ENCODE results near the gene ZNF467. TPM values are rescaled to one million over a fixed set of nuclear protein-coding genes. Genes with fewer than 3 reads are reported as not detected.
A peak's percentile ranks its signal among the peaks of the same experiment; 100 is the strongest.

ZNF467 gene
- total RNA-seq, 1 experiment from 2014 or later = 11.3 TPM

GRCh38 chr7:149790146-149790548, 16.8 kb upstream of the ZNF467 start:
- no TSS peak for BruUV-seq (replicated peaks)
- intact Hi-C loops (cut with micrococcal nuclease) = no loop called here
- POLR2A ChIA-PET = no interaction called here

More at GRCh38 chr7:149790146-149790548, 16.8 kb upstream of the ZNF467 start:
- Histone ChIP-seq H3K79me2 (ENCODE audit: insufficient read depth, low read length) (no peaks in the 10 kb centered on the region), H3K27ac (ENCODE audit: low read depth, low read length) (no peak overlapping the region), H3K4me1 (ENCODE audit: control insufficient read depth in 1 of 2, insufficient read depth in 2 of 2, low read length in 2 of 2) (peaks cover 0 to 9% of the 10 kb centered on the region in 2 experiments; a peak in 1 of 4 replicates), H3K9me3 (ENCODE audit: control insufficient read depth in 1 of 2, insufficient read depth in 1 of 2, low read depth in 1 of 2, low read length in 2 of 2) (no peaks in the 10 kb centered on the region), H2AFZ (ENCODE audit: low read depth, low read length, poor library complexity, severe bottlenecking) (no peak overlapping the region), H3K9me2 (ENCODE audit: insufficient read depth) (no peaks in the 10 kb centered on the region), H4K20me1 (ENCODE audit: insufficient read depth) (no peaks in the 10 kb centered on the region), H3K27me3 (ENCODE audit: insufficient read depth, low read length) (no peaks in the 10 kb centered on the region), H3K4me3 (replicated peaks in 1 of 2; ENCODE audit: low read depth in 1 of 2, low read length in 2 of 2) (no peak overlapping the region), H3K36me3 (ENCODE audit: control insufficient read depth in 1 of 2, insufficient read depth in 2 of 2, low read length in 2 of 2) (no peaks in the 10 kb centered on the region), H3K4me2 (ENCODE audit: low read length) (peak overlapping the region; percentile 32; the same call in 1 of the 2 replicates), H3K9ac (ENCODE audit: low read length) (no peak overlapping the region)
- peak; percentile 54 for ATAC-seq
- ChIA-PET CTCF (interaction anchor here (1.1 kb wide), 1 partner anchor 60 kb away, joined by 3 read pairs; no protein-coding TSS in a partner anchor), RAD21 (ENCODE audit: low non-redundant PET in 1 of 2, low total read pairs in 2 of 2, uncharacterized antibody in 2 of 2, unreplicated experiment in 2 of 2) (no interaction called here)
- no peak for DNase-seq (ENCODE audit: low read depth, low spot score)
- TF ChIP-seq YY1 (IDR thresholded peaks at IDR 0.05; ENCODE audit: extremely low read depth, insufficient replicate concordance, low read depth, low read length) (no peak), EZH2 (IDR thresholded peaks at IDR 0.05) (no peak), RAD21 (IDR thresholded peaks at IDR 0.05; ENCODE audit: low read depth) (peak; percentile 43), EGR1 (IDR thresholded peaks at IDR 0.05; ENCODE audit: low read depth) (no peak), TCF7L2 (IDR thresholded peaks at IDR 0.05; ENCODE audit: borderline replicate concordance, extremely low read depth, insufficient read depth, insufficient read length) (no peak), ELF1 (IDR thresholded peaks at IDR 0.05; ENCODE audit: borderline replicate concordance, low read depth) (no peak), FOSL1 (IDR thresholded peaks at IDR 0.05; ENCODE audit: low read depth) (no peak), JUND (IDR thresholded peaks at IDR 0.05) (no peak), ZNF274 (IDR thresholded peaks at IDR 0.05; ENCODE audit: low read depth, low read length) (no peak), CEBPB (IDR thresholded peaks at IDR 0.05; ENCODE audit: low read depth) (no peak), SIN3A (IDR thresholded peaks at IDR 0.05; ENCODE audit: low read depth) (no peak)
- TF ChIP-seq, protein P1, sequence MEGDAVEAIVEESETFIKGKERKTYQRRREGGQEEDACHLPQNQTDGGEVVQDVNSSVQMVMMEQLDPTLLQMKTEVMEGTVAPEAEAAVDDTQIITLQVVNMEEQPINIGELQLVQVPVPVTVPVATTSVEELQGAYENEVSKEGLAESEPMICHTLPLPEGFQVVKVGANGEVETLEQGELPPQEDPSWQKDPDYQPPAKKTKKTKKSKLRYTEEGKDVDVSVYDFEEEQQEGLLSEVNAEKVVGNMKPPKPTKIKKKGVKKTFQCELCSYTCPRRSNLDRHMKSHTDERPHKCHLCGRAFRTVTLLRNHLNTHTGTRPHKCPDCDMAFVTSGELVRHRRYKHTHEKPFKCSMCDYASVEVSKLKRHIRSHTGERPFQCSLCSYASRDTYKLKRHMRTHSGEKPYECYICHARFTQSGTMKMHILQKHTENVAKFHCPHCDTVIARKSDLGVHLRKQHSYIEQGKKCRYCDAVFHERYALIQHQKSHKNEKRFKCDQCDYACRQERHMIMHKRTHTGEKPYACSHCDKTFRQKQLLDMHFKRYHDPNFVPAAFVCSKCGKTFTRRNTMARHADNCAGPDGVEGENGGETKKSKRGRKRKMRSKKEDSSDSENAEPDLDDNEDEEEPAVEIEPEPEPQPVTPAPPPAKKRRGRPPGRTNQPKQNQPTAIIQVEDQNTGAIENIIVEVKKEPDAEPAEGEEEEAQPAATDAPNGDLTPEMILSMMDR (IDR thresholded peaks at IDR 0.05 in 2 of 3, conservative IDR thresholded peaks at IDR 0.05 in 1 of 3; ENCODE audit: borderline replicate concordance in 1 of 3, insufficient read depth in 1 of 3, low read depth in 2 of 3, low read length in 2 of 3) = peak; percentile 34 to 50 (median 48); a peak in 4 of 6 replicates
- TF ChIP-seq, protein P2, sequence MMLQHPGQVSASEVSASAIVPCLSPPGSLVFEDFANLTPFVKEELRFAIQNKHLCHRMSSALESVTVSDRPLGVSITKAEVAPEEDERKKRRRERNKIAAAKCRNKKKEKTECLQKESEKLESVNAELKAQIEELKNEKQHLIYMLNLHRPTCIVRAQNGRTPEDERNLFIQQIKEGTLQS (IDR thresholded peaks at IDR 0.05) = no peak
- TF ChIP-seq, protein P3, sequence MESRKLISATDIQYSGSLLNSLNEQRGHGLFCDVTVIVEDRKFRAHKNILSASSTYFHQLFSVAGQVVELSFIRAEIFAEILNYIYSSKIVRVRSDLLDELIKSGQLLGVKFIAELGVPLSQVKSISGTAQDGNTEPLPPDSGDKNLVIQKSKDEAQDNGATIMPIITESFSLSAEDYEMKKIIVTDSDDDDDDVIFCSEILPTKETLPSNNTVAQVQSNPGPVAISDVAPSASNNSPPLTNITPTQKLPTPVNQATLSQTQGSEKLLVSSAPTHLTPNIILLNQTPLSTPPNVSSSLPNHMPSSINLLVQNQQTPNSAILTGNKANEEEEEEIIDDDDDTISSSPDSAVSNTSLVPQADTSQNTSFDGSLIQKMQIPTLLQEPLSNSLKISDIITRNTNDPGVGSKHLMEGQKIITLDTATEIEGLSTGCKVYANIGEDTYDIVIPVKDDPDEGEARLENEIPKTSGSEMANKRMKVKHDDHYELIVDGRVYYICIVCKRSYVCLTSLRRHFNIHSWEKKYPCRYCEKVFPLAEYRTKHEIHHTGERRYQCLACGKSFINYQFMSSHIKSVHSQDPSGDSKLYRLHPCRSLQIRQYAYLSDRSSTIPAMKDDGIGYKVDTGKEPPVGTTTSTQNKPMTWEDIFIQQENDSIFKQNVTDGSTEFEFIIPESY (IDR thresholded peaks at IDR 0.05; ENCODE audit: extremely low read depth, insufficient replicate concordance, low read length) = no peak

Measured in HCT116 (cell line).